GM18870 (cell line): ENCODE results near the gene VEGFA.

Experiments
- ATAC-seq: cut with Tn5 transposase; IDR thresholded peaks from one replicate; pipeline ENCODE4 v1.9.1; 2021; ENCODE audit warnings: moderate library complexity; ENCODE audit not compliant: unreplicated experiment

Gene VEGFA

DNA sequence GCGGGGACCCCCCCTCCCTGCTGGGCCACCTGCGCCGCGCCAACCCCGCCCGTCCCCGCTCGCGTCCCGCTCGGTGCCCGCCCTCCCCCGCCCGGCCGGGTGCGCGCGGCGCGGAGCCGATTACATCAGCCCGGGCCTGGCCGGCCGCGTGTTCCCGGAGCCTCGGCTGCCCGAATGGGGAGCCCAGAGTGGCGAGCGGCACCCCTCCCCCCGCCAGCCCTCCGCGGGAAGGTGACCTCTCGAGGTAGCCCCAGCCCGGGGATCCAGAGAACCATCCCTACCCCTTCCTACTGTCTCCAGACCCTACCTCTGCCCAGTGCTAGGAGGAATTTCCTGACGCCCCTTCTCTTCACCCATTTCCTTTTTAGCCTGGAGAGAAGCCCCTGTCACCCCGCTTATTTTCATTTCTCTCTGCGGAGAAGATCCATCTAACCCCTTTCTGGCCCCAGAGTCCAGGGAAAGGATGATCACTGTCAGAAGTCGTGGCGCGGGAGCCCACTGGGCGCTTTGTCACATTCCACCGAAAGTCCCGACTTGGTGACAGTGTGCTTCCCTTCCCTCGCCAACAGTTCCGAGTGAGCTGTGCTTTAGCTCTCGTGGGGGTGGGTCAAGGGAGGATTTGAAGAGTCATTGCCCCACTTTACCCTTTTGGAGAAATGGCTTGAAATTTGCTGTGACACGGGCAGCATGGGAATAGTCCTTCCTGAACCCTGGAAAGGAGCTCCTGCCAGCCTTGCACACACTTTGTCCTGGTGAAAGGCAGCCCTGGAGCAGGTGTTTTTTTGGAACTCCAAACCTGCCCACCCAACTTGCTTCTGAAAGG, 2.1 kb downstream of the VEGFA start:
- no peak for ATAC-seq

DNA sequence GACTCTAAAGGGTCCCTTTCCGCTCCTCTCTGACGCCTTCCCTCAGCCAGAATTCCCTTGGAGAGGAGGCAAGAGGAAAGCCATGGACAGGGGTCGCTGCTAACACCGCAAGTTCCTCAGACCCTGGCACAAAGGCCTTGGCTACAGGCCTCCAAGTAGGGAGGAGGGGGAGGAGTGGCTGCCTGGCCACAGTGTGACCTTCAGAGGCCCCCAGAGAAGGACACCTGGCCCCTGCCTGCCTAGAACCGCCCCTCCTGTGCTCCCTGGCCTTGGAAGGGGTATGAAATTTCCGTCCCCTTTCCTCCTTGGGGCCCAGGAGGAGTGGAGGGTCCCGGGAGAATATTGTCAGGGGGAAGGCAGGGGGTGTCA, 2.7 kb downstream of the VEGFA start:
- ATAC-seq, result no peak

DNA sequence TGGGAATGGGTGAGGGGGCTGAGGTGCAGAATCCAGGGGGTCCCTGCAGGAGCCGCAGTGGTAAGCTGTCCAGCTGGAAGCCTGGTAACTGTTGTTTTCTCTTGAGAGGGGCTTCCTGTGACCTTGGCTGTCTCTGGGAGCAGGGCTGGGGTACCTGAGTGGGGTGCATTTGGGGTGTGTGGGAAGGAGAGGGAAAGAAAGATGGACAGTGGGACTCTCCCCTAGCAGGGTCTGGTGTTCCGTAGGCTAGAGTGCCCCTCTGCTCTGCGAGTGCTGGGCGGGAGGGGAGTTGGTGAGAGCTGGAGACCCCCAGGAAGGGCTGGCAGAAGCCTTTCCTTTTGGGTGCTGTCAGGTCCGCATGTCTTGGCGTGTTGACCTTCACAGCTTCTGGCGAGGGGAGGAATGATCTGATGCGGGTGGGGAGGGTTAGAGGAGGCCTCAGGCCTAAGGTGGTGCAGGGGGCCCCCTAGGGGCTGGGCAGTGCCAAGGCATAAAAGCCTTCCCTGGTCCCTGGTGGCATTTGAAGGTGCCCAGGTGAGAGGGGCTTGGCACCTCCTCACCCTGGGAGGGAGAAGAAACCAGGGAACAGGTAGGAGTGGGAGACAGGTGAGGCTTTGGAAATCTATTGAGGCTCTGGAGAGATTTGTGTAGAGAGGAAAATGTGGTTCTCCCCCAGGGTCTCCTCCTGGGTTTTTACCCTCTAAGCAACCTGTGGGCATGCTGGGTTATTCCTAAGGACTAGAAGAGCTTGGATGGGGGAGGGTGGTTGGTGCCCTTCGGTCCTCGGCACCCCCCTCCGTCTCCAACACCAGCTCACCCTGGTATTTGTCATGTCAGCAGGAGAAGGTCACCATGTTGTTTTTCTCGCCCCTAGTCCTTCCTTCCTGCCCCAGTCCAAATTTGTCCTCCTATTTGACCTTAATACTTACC, 3.3 kb downstream of the VEGFA start:
- ATAC-seq, result no peak

DNA sequence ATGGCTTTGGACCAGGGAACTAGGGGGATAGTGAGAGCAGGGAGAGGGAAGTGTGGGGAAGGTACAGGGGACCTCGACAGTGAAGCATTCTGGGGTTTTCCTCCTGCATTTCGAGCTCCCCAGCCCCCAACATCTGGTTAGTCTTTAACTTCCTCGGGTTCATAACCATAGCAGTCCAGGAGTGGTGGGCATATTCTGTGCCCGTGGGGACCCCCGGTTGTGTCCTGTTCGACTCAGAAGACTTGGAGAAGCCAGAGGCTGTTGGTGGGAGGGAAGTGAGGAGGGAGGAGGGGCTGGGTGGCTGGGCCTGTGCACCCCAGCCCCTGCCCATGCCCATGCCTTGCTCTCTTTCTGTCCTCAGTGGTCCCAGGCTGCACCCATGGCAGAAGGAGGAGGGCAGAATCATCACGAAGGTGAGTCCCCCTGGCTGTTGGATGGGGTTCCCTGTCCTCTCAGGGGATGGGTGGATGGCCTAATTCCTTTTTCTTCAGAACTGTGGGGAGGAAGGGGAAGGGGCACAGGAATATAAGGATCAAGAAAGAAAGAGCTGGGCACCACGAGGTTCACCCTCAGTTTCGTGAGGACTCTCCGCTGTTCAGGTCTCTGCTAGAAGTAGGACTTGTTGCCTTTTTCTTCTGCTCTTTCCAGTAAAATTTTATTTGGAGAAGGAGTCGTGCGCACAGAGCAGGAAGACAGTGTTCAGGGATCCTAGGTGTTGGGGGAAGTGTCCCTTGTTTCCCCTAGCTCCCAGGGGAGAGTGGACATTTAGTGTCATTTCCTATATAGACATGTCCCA, 4.2 kb downstream of the VEGFA start:
- ATAC-seq, result no peak

DNA sequence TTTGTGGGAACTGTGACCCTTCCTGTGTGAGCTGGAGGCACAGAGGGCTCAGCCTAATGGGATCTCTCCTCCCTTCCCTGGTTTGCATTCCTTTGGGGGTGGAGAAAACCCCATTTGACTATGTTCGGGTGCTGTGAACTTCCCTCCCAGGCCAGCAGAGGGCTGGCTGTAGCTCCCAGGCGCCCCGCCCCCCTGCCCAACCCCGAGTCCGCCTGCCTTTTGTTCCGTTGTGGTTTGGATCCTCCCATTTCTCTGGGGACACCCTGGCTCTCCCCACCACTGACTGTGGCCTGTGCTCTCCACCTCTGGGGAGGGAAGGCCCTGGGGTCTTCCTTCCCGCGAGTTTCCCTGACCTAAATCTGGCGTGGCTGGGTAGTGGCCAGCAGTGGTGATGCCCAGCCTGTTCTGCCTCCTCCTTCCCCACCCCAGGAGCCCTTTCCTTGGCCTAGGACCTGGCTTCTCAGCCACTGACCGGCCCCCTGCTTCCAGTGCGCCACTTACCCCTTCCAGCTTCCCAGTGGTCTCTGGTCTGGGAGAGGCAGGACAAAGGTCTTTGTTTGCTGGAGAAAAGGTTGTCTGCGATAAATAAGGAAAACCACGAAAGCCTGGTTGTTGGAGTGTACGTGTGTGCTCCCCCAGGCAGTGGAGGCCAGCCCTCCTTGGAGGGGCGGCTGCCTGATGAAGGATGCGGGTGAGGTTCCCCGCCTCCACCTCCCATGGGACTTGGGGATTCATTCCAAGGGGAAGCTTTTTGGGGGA, 4.9 kb downstream of the VEGFA start:
- ATAC-seq, result no peak

DNA sequence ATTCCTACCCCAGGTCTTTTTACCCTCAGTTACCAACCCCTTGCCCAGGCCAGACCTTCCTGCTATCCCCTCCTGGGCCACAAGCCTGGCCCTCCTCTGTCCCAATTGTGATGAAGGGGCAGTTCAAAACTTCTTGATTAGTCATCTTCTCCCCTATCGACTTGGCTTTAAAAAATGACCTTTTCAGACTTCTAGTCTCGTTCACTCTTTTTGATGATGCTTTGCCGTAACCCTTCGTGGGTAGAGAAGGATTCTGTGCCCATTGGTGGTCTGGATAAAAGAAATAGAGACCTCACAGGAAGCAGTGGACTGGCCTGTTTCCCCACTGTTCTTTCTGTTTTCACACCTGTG, 5.5 kb downstream of the VEGFA start:
- ATAC-seq, result no peak

DNA sequence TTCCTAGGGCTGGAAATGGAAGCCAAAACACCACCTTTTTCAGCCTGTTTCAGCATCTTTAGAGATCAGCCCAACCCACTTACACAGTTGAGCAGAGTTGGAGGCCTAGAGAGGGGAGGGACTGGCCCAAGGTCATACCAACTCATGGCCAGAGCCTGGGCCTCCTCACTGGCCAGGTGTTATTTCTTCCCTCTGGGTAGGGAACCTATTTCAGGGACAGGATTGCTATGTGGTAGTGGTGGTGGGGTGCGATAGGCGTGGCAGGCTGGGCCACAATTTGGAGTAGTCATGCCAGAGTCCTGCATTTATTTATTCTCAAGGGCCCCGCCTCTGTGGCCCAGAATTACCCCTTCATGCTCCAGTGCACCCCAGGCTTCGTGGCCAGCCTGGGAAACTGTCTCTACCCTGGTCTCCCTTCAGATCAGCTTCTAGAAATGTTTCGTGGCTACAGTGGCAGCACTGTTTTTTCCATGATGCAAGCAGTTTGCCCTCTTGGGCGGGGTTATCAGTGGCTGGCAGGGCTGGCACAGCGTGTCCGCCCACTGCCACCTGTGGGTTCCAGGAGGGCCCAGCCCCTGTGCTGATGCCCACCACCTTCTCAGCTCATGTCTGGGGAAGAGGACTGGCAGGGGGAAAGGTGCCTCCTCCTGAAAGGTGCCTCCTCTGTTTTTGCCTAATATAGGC, 6.2 kb downstream of the VEGFA start:
- ATAC-seq, result no peak

DNA sequence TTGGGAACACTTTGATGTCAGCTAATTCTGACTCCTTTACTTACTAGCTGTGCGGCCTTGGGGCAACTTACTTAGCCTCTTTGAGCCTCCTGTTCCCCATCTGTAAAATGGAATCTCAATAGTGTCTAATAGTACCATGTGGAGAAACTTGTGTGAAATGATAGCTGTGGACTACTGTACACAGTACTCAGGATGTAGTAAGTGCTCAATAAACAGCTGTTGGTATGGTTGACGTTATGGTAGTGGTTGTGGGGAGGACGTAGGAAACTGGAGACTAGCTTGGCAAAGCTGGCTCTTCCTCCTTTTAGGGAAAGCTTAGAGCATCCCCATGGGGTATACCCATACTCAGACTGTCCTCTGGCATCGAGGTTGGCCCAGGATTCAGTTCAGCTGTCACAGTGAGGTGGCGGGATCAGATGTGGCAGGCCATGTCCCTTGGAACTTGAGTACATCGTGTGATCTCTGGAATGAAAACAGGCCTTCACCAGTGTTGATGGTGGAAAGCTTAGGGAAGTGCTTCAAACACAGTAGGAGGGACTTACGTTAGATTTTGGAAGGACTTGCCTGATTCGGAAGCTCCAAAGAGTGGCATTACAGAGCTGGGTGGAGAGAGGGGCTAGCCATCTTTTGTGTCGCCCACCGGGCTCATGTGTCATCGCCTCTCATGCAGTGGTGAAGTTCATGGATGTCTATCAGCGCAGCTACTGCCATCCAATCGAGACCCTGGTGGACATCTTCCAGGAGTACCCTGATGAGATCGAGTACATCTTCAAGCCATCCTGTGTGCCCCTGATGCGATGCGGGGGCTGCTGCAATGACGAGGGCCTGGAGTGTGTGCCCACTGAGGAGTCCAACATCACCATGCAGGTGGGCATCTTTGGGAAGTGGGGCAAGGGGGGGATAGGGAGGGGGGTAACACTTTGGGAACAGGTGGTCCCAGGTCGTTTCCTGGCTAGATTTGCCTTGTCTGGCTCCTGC, 7.1 kb downstream of the VEGFA start:
- ATAC-seq, result no peak

DNA sequence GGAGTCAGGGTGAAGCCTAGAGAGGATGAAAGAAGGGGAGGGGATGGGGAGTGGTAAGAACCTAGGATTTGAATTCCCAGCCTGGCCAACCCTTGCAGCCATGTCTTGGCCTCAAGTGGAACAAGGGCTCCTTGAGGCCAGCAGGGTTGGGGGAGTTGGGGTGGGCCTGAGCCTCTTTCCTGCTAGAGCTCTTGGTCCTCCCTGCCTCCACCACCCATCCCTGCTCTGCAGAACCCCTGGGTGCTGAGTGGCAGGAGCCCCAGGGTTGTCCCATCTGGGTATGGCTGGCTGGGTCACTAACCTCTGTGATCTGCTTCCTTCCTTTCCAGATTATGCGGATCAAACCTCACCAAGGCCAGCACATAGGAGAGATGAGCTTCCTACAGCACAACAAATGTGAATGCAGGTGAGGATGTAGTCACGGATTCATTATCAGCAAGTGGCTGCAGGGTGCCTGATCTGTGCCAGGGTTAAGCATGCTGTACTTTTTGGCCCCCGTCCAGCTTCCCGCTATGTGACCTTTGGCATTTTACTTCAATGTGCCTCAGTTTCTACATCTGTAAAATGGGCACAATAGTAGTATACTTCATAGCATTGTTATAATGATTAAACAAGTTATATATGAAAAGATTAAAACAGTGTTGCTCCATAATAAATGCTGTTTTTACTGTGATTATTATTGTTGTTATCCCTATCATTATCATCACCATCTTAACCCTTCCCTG, 8.3 kb downstream of the VEGFA start:
- ATAC-seq, result no peak

DNA sequence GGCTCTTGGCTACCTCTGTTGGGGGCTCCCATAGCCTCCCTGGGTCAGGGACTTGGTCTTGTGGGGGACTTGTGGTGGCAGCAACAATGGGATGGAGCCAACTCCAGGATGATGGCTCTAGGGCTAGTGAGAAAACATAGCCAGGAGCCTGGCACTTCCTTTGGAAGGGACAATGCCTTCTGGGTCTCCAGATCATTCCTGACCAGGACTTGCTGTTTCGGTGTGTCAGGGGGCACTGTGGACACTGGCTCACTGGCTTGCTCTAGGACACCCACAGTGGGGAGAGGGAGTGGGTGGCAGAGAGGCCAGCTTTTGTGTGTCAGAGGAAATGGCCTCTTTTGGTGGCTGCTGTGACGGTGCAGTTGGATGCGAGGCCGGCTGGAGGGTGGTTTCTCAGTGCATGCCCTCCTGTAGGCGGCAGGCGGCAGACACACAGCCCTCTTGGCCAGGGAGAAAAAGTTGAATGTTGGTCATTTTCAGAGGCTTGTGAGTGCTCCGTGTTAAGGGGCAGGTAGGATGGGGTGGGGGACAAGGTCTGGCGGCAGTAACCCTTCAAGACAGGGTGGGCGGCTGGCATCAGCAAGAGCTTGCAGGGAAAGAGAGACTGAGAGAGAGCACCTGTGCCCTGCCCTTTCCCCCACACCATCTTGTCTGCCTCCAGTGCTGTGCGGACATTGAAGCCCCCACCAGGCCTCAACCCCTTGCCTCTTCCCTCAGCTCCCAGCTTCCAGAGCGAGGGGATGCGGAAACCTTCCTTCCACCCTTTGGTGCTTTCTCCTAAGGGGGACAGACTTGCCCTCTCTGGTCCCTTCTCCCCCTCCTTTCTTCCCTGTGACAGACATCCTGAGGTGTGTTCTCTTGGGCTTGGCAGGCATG, 9.2 kb downstream of the VEGFA start:
- ATAC-seq, result no peak

DNA sequence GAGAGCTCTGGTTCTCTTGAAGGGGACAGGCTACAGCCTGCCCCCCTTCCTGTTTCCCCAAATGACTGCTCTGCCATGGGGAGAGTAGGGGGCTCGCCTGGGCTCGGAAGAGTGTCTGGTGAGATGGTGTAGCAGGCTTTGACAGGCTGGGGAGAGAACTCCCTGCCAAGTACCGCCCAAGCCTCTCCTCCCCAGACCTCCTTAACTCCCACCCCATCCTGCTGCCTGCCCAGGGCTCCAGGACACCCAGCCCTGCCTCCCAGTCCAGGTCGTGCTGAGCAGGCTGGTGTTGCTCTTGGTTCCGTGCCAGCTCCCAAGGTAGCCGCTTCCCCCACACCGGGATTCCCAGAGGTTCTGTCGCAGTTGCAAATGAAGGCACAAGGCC, 9.8 kb downstream of the VEGFA start:
- no peak for ATAC-seq

DNA sequence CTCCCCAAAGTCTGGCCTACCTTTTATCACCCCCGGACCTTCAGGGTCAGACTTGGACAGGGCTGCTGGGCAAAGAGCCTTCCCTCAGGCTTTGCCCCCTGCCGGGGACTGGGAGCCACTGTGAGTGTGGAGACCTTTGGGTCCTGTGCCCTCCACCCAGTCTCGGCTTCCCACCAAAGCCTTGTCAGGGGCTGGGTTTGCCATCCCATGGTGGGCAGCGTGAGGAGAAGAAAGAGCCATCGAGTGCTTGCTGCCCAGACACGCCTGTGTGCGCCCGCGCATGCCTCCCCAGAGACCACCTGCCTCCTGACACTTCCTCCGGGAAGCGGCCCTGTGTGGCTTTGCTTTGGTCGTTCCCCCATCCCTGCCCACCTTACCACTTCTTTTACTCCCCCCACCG, 10.3 kb downstream of the VEGFA start:
- ATAC-seq, result no peak

DNA sequence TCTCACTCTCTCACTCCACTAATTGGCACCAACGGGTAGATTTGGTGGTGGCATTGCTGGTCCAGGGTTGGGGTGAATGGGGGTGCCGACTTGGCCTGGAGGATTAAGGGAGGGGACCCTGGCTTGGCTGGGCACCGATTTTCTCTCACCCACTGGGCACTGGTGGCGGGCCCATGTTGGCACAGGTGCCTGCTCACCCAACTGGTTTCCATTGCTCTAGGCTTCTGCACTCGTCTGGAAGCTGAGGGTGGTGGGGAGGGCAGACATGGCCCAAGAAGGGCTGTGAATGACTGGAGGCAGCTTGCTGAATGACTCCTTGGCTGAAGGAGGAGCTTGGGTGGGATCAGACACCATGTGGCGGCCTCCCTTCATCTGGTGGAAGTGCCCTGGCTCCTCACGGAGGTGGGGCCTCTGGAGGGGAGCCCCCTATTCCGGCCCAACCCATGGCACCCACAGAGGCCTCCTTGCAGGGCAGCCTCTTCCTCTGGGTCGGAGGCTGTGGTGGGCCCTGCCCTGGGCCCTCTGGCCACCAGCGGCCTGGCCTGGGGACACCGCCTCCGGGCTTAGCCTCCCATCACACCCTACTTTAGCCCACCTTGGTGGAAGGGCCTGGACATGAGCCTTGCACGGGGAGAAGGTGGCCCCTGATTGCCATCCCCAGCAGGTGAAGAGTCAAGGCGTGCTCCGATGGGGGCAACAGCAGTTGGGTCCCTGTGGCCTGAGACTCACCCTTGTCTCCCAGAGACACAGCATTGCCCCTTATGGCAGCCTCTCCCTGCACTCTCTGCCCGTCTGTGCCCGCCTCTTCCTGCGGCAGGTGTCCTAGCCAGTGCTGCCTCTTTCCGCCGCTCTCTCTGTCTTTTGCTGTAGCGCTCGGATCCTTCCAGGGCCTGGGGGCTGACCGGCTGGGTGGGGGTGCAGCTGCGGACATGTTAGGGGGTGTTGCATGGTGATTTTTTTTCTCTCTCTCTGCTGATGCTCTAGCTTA, 11.2 kb downstream of the VEGFA start:
- ATAC-seq, result no peak

DNA sequence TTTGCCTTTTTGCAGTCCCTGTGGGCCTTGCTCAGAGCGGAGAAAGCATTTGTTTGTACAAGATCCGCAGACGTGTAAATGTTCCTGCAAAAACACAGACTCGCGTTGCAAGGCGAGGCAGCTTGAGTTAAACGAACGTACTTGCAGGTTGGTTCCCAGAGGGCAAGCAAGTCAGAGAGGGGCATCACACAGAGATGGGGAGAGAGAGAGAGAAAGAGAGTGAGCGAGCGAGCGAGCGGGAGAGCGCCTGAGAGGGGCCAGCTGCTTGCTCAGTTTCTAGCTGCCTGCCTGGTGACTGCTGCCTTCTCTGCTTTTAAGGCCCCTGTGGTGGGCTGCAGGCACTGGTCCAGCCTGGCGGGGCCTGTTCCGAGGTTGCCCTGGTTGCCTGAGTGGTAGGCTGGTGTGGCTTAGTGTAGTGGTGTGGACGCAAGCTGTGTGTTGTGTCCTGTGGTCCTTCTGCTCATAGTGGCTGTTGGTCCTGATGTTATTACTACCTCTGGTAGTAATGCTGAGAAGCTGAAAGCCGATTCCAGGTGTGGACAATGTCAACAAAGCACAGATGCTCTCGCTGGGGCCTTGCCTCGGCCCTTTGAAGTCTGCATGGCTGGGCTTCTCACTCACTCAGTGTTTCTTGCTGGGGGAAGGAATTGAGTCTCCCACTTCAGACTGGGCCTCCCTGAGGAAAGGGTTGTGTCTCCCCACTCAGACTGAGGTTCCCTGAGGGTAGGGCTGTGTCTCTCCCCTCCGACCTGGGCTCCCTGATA, 12.1 kb downstream of the VEGFA start:
- ATAC-seq, result no peak

DNA sequence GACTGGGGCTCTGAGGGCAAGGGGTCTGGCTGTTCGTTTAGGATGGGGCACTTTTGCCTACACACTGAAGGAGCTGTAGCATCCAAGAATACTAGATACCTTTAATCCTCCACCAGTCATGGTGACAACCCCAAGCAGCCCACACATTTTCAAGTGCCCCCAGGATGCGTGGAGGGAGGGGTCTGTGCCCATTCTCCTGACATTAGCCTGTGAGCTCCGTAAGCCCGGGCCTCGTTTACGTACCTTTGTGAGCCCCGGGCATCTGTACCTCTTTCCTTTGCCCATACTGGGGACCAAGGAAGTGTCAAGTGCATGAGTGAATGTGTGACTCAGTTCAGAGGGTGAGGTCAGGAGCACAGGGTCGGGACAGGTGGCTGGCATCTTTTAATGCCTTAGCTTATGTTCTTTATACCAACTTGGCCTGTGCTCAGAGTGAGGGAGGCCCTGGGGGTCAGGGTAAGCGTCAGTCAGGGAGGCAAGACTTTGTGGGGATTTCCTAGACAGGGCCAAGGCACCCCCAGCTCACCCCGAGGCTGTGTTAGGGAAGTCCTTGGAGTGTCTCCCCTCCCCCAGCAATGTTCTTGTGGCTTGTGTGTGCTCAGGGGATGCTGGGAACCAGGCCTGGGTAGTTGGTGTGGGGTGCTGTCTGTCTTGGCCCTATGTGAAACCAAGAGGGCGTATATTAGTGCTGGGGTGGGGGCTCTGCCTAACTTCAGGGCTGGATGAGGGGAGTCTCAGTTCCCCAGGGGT, 12.9 kb downstream of the VEGFA start:
- ATAC-seq, result no peak
